GM23338 (cell line): Measurements from ENCODE around the gene RNF19B. TPM values are rescaled to one million over a fixed set of nuclear protein-coding genes. Genes with fewer than 3 reads are reported as not detected.

Source experiments
- ATAC-seq: fragments of 200-7000 bp; cut with Tn5 transposase; 3 replicates; pipeline ENCODE4 v1.9.1; 2020
- DNase-seq: peaks from one replicate; pipeline ENCODE4 v3.0.0-alpha.2; 2015; ENCODE audit warnings: low spot score
- H2AFZ ChIP-seq: fragments of 200-600 bp; sonication (generic); 2 replicates; pipeline ENCODE4 v1.8.0; 2016; ENCODE audit warnings: antibody characterized with exemption, mild to moderate bottlenecking, moderate library complexity
- H3F3A ChIP-seq: fragments of 200-600 bp; sonication (generic); replicated peaks from 2 replicates; pipeline ENCODE4 v1.8.0; 2017; ENCODE audit warnings: antibody characterized with exemption, mixed run types, low read depth
- H3K27ac ChIP-seq: fragments of 200-600 bp; sonication (generic); 2 replicates; pipeline ENCODE4 v1.6.1; 2016; ENCODE audit warnings: low read depth
- H3K27me3 ChIP-seq: fragments of 200-600 bp; sonication (generic); 2 replicates; pipeline ENCODE4 v1.8.0; 2016; ENCODE audit warnings: mild to moderate bottlenecking, mixed run types, moderate library complexity; ENCODE audit not compliant: insufficient read depth
- H3K36me3 ChIP-seq: fragments of 200-600 bp; sonication (generic); 2 replicates; pipeline ENCODE4 v1.8.0; 2016; ENCODE audit warnings: mild to moderate bottlenecking; ENCODE audit not compliant: insufficient read depth
- H3K4me1 ChIP-seq: fragments of 200-600 bp; sonication (generic); 2 replicates; pipeline ENCODE4 v1.8.0; 2016; ENCODE audit warnings: mild to moderate bottlenecking, moderate library complexity; ENCODE audit not compliant: insufficient read depth
- H3K4me2 ChIP-seq: fragments of 200-600 bp; sonication (generic); 2 replicates; pipeline ENCODE4 v1.7.1; 2017; ENCODE audit warnings: mixed run types
- H3K4me3 ChIP-seq: fragments of 200-600 bp; sonication (generic); 2 replicates; pipeline ENCODE4 v1.6.1; 2016; ENCODE audit warnings: mixed run types
- H3K79me2 ChIP-seq: fragments of 200-600 bp; sonication (generic); replicated peaks from 2 replicates; pipeline ENCODE4 v1.8.0; 2017; ENCODE audit warnings: mild to moderate bottlenecking; ENCODE audit not compliant: insufficient read depth
- H3K9me2 ChIP-seq: fragments of 200-600 bp; sonication (generic); 2 replicates; pipeline ENCODE4 v1.8.0; 2017; ENCODE audit not compliant: insufficient read depth
- H4K20me1 ChIP-seq: fragments of 200-600 bp; sonication (generic); replicated peaks from 2 replicates; pipeline ENCODE4 v1.8.0; 2017; ENCODE audit warnings: mild to moderate bottlenecking; ENCODE audit not compliant: insufficient read depth
- H3K27ac Mint-ChIP-seq: 2 replicates; pipeline ENCODE4 v1.8.0; 2020; ENCODE audit warnings: inconsistent platforms, mild to moderate bottlenecking, moderate library complexity, mixed read lengths
- H3K27me3 Mint-ChIP-seq: 3 replicates; pipeline ENCODE4 v1.8.0; 2022; ENCODE audit warnings: low read depth, mild to moderate bottlenecking, moderate library complexity, mixed read lengths, inconsistent platforms; ENCODE audit not compliant: insufficient read depth, poor library complexity
- H3K36me3 Mint-ChIP-seq: 3 replicates; pipeline ENCODE4 v1.8.0; 2021; ENCODE audit warnings: low read depth, mild to moderate bottlenecking, inconsistent platforms, moderate library complexity, mixed read lengths
- H3K4me1 Mint-ChIP-seq: 3 replicates; pipeline ENCODE4 v1.8.0; 2020; ENCODE audit warnings: mild to moderate bottlenecking, inconsistent platforms, mixed read lengths
- H3K4me3 Mint-ChIP-seq: 3 replicates; pipeline ENCODE4 v1.8.0; 2021; ENCODE audit warnings: moderate library complexity, mild to moderate bottlenecking, inconsistent platforms, mixed read lengths
- H3K9me3 Mint-ChIP-seq: 3 replicates; pipeline ENCODE4 v1.8.0; 2020; ENCODE audit warnings: moderate library complexity, mild to moderate bottlenecking, inconsistent platforms, mixed read lengths
- CTCF ChIP-seq, 2 experiments: fragments of 200-600 bp in 1 of 2; sonication (generic) in 1 of 2; conservative IDR thresholded peaks; 2 replicates each; pipeline versions ENCODE4 v1.5.1 to v1.6.1; 2016 to 2017; ENCODE audit warnings: antibody characterized with exemption in 2 of 2, low read depth in 2 of 2, mild to moderate bottlenecking in 2 of 2, moderate library complexity in 1 of 2
- ETS1 ChIP-seq: IDR thresholded peaks from 2 replicates; pipeline ENCODE4 v1.6.1; 2016; ENCODE audit warnings: antibody characterized with exemption
- EZH2 ChIP-seq: fragments of 200-600 bp; sonication (generic); IDR thresholded peaks from one replicate; pipeline ENCODE4 v1.8.0; 2017; ENCODE audit warnings: antibody characterized with exemption, mild to moderate bottlenecking, low read depth; ENCODE audit not compliant: unreplicated experiment
- EZH2phosphoT487 ChIP-seq: fragments of 200-600 bp; sonication (generic); IDR thresholded peaks from one replicate; pipeline ENCODE4 v1.8.1; 2018; ENCODE audit warnings: antibody characterized with exemption; ENCODE audit not compliant: unreplicated experiment
- JUNB ChIP-seq: IDR thresholded peaks from one replicate; pipeline ENCODE4 v1.6.1; 2016; ENCODE audit warnings: antibody characterized with exemption; ENCODE audit not compliant: unreplicated experiment
- NANOG ChIP-seq: IDR thresholded peaks from 2 replicates; pipeline ENCODE4 v1.6.1; 2016; ENCODE audit warnings: antibody characterized with exemption, borderline replicate concordance
- POLR2AphosphoS5 ChIP-seq: IDR thresholded peaks from 2 replicates; pipeline ENCODE4 v1.6.1; 2016; ENCODE audit warnings: antibody characterized with exemption, low read depth
- STAT1 ChIP-seq: IDR thresholded peaks from one replicate; pipeline ENCODE4 v1.6.1; 2016; ENCODE audit warnings: antibody characterized with exemption; ENCODE audit not compliant: unreplicated experiment
- ZNF114 ChIP-seq: fragments of 250-450 bp; sonication (Bioruptor Pico); IDR thresholded peaks from 2 replicates; pipeline ENCODE4 v1.5.0; 2020; ENCODE audit warnings: mild to moderate bottlenecking, moderate library complexity
- ZNF331 ChIP-seq: fragments of 250-450 bp; sonication (Bioruptor Pico); IDR thresholded peaks from 2 replicates; pipeline ENCODE4 v1.5.0; 2020; ENCODE audit warnings: low read depth, mild to moderate bottlenecking, moderate library complexity
- ZNF462 ChIP-seq: fragments of 250-450 bp; sonication (Bioruptor Pico); IDR thresholded peaks from 2 replicates; pipeline ENCODE4 v1.5.0; 2020; ENCODE audit warnings: mild to moderate bottlenecking, moderate library complexity
- polyA plus RNA-seq: library from polyadenylated mRNA; unstranded; fragments of >200 nt; fragmentation: Nextera tagmentation; extraction: Ambion mirVana; gene quantifications from 2 replicates; pipeline ENCODE4 v1.2.1, GENCODE V29; 2016
- total RNA-seq: library from RNA; depleted of rRNA; stranded (reverse); fragments of >200 nt; shearing (Covaris generic); gene quantifications from 2 replicates; pipeline ENCODE4 v1.2.3, GENCODE V29; 2014

RNF19B gene
- total and polyA plus RNA-seq, 2 experiments from 2014 or later: 2.9 to 11.9 TPM

- Mint-ChIP-seq H3K27me3 (no peaks in the 10 kb centered on the region), H3K4me1 (no peaks in the 10 kb centered on the region), H3K4me3 (no peak overlapping the region), H3K27ac (no peak overlapping the region), H3K36me3 (no peaks in the 10 kb centered on the region), H3K9me3 (no peaks in the 10 kb centered on the region)
- Histone ChIP-seq H4K20me1 (peaks cover 16% of the 10 kb centered on the region), H3K4me2 (no peak overlapping the region), H3K4me1 (no peaks in the 10 kb centered on the region), H3K27ac (no peak overlapping the region), H3F3A (no peaks in the 10 kb centered on the region), H3K27me3 (no peaks in the 10 kb centered on the region), H3K9me2 (no peaks in the 10 kb centered on the region), H2AFZ (no peak overlapping the region), H3K79me2 (peaks cover 38% of the 10 kb centered on the region), H3K36me3 (no peaks in the 10 kb centered on the region), H3K4me3 (no peak overlapping the region)
- DNase-seq: no peak
- ATAC-seq: no peak
- TF ChIP-seq ZNF331 (CRISPR knock-in tag): no peak
- no peak for TF ChIP-seq EZH2
- no peak for TF ChIP-seq ETS1
- TF ChIP-seq POLR2AphosphoS5: no peak
- no peak for TF ChIP-seq STAT1
- TF ChIP-seq ZNF114 (CRISPR knock-in tag): no peak
- no peak for TF ChIP-seq NANOG
- TF ChIP-seq EZH2phosphoT487: no peak
- TF ChIP-seq ZNF462 (CRISPR knock-in tag): no peak
- no peak for TF ChIP-seq CTCF (conservative IDR thresholded peaks at IDR 0.05; ENCODE audit: low read depth in 2 of 2)
- TF ChIP-seq JUNB: no peak
These were observed 10.4 kb downstream of the RNF19B start for GRCh38 chr1:32954168-32954567.
